Spleen (tissue), 7 donors: ENCODE data around the gene MYO9A.

Experiments used
- CTCF ChIP-seq, 11 experiments: fragments of 200-600 bp in 7 of 11; fragments of 450-650 bp in 4 of 11; sonication (generic) in 4 of 11; IDR thresholded peaks in 8 of 11; conservative IDR thresholded peaks in 3 of 11; 1 replicate in 7 of 11; 2 replicates in 4 of 11; pipeline versions ENCODE4 v1.4.0 to v1.8.0; 2016 to 2021; ENCODE audit warnings: antibody characterized with exemption in 11 of 11, inconsistent platforms in 4 of 11, mild to moderate bottlenecking in 1 of 11
- POLR2A ChIP-seq, 3 donors: fragments of 450-650 bp; IDR thresholded peaks; one replicate each; pipeline ENCODE4 v1.5.1; 2017; ENCODE audit warnings: antibody characterized with exemption in 3 of 3, mild to moderate bottlenecking in 1 of 3
- donor health status: DM: no; HTN: no; CAD: no; lungs with moderate emphysema.
- donor health status: DM: no; HTN: no; CAD: no.
- donor health status: DM: no; HTN: no; CAD: no.

DNA sequence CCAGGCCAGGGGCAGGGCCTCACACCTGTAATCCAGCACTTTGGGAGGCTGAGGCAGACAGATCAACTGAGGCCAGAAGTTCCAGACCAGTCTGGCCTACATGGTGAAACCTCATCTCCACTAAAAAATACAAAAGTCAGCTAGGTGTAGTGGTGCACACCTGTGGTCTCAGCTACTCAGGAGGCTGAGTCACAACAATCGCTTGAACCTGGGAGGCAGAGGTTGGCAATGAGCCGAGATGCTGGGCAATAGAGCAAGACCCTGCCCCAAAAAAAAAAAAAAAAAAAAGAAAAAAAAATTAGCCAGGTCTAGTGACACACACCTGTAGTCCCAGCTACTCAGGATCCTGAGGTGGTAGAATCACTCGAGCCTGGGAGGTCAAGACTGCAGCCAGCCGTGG is 18.8 kb downstream of the MYO9A start:
- no peak for TF ChIP-seq POLR2A (IDR thresholded peaks at IDR 0.05)
- no peak for TF ChIP-seq CTCF (IDR thresholded peaks at IDR 0.05 in 8 of 11, conservative IDR thresholded peaks at IDR 0.05 in 3 of 11)
